GM12892 (cell line): ENCODE results near the gene TMEM94.

Experiments used
- POLR2AphosphoS5 ChIP-seq: IDR thresholded peaks from 2 replicates; pipeline ENCODE4 v1.6.1; 2011; ENCODE audit warnings: low read depth, low read length, control low read depth
- TAF1 ChIP-seq: IDR thresholded peaks from 2 replicates; pipeline ENCODE4 v1.6.1; 2011; ENCODE audit warnings: low read depth, mild to moderate bottlenecking, control low read depth, low read length, borderline replicate concordance

DNA sequence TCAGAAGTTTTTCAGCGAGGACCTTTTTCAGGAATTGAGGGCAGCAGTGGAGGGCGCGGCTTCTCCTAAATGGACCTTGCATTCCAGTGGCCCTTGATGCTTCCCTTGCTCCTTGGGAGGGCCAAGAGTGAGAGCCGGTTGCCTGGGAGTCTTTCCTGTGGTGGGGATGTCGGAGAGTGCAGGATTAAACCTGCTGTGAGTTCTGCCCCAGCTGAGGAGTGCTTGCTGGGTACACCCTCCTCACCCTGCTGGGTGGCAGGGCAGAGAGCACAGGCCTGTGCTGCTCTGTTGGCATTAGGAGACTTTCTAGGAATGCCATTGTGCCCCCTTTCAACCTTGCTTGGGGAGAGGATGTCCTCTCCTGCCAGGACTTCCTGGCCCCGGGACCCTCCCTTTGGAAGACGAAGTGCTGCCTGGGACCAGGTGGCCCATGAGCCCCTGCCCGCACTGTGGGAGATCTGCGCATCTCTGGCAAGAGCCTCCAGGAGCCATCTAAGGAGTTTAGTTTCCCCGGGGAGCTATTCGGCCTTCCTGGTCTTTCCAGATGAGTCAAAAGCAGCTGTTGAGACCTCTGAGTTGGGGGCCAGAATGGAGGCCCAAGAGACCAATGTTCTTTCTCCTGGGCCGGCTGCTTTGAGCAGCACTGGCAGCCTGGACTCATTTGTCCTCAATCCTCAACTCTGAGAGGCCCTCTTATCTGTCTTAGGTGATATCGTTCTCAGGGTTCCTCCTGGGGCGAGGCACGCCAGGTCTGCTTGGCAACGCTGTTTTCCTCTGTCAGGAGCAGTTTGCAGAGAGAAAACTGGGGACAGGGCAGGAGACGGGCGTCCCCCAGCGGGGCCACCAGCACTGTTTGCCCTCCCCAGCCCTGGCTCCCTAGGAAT is 74.6 kb downstream of the TMEM94 start:
- TF ChIP-seq TAF1 = no peak
- no peak for TF ChIP-seq POLR2AphosphoS5
